LNCaP clone FGC (cell line): ENCODE measurements around the gene TSC22D1.

Experiments
- DNase-seq: peaks from one replicate; pipeline ENCODE4 v3.0.0-alpha.2; 2011; ENCODE audit warnings: low read depth
- H3K4me3 ChIP-seq: 2 replicates; pipeline ENCODE4 v1.5.1; 2011; ENCODE audit warnings: mild to moderate bottlenecking, low read depth, low read length, control low read depth
- CTCF ChIP-seq: IDR thresholded peaks from 2 replicates; pipeline ENCODE4 v1.5.1; 2012; ENCODE audit warnings: mild to moderate bottlenecking; ENCODE audit not compliant: control insufficient read depth, insufficient read depth; ENCODE audit errors: extremely low read depth

Gene TSC22D1

GRCh38 chr13:44411841-44412240 lies 164.3 kb downstream of the TSC22D1 start:
- TF ChIP-seq CTCF = no peak
- no peak overlapping the region for H3K4me3 ChIP-seq
- DNase-seq = no peak

- no peak for TF ChIP-seq CTCF
- no peak for DNase-seq
- H3K4me3 ChIP-seq = no peak overlapping the region
Measured at GRCh38 chr13:44410328-44410859, 165.7 kb downstream of the TSC22D1 start.

- no peak for TF ChIP-seq CTCF
- H3K4me3 ChIP-seq = no peak overlapping the region
- no peak for DNase-seq
Measured at GRCh38 chr13:44409595-44409994, 166.5 kb downstream of the TSC22D1 start.

- no peak for TF ChIP-seq CTCF
- no peak overlapping the region for H3K4me3 ChIP-seq
- no peak for DNase-seq
Measured at GRCh38 chr13:44407891-44408290, 168.2 kb downstream of the TSC22D1 start.

- H3K4me3 ChIP-seq = no peak overlapping the region
- DNase-seq = no peak
- no peak for TF ChIP-seq CTCF
Measured at GRCh38 chr13:44407379-44407778, 168.8 kb downstream of the TSC22D1 start.

GRCh38 chr13:44406617-44407016 lies 169.5 kb downstream of the TSC22D1 start:
- no peak for DNase-seq
- no peak for TF ChIP-seq CTCF
- no peak overlapping the region for H3K4me3 ChIP-seq
